ENCODE measurements around the gene NR2F2.

- TF ChIP-seq CTCF (IDR thresholded peaks at IDR 0.05) (no peak), POLR2A (IDR thresholded peaks at IDR 0.05) (no peak)
These were observed 31.0 kb downstream of the NR2F2 start for GRCh38 chr15:96361309-96362010.

Measured in lower leg skin (tissue), 3 donors.